ENCODE results near the gene HIPK1.

DNA sequence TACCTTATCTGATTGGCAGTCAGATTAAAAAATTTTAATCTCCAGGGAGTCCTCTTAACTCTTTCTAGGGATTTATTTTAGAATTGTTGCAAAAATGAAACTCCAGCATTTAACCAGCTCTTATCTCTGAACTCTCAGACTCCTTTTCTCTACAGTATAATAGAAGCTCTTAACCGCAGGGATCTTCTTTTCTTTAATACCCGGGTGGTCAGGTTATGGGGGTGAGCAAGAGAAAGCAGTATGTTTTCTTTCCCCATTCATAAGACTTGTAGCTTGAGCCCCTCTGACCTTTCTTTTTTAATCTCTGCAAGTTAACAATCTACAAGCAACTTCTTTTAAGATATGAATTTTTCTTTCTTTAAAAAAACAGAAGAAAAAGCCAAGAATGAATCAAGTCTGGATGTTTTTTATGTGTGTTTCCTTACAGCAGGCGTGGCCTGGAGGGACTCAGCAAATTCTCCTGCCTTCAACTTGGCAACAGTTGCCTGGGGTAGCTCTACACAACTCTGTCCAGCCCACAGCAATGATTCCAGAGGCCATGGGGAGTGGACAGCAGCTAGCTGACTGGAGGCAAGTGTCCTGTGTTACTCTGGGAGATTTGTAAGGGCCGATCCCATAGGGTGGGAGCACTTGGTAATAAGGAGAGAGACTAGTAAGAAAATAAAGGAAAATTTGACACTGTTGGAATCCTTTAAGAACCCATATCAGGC is 36.7 kb downstream of the HIPK1 start:
- TF ChIP-seq, protein P1, sequence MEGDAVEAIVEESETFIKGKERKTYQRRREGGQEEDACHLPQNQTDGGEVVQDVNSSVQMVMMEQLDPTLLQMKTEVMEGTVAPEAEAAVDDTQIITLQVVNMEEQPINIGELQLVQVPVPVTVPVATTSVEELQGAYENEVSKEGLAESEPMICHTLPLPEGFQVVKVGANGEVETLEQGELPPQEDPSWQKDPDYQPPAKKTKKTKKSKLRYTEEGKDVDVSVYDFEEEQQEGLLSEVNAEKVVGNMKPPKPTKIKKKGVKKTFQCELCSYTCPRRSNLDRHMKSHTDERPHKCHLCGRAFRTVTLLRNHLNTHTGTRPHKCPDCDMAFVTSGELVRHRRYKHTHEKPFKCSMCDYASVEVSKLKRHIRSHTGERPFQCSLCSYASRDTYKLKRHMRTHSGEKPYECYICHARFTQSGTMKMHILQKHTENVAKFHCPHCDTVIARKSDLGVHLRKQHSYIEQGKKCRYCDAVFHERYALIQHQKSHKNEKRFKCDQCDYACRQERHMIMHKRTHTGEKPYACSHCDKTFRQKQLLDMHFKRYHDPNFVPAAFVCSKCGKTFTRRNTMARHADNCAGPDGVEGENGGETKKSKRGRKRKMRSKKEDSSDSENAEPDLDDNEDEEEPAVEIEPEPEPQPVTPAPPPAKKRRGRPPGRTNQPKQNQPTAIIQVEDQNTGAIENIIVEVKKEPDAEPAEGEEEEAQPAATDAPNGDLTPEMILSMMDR (IDR thresholded peaks at IDR 0.05) = no peak
- TF ChIP-seq POLR2AphosphoS5 (IDR thresholded peaks at IDR 0.05) = no peak
- TF ChIP-seq EP300 (IDR thresholded peaks at IDR 0.05) = no peak
- no peak for TF ChIP-seq POLR2A (IDR thresholded peaks at IDR 0.05; ENCODE audit: low read depth)

Measured in esophagus muscularis mucosa (tissue), 4 donors.